ENCODE measurements around the gene NIN.

The NIN gene

DNA sequence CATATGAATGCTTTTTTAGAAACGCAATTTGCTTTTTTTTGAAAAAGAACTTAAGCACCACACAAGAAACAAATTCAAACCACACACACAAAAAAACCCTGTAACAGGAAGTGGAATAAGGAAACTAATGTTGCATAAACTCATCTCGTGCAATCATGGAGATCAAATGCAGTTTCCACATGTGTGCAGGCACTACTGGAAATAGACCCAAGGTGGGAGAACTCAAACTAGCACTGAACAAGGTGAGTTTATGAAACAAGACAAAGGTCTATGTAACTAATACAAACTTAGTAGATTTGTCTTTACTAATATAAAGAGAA is 17.5 kb downstream of the NIN start:
- ChIA-PET POLR2A (no interaction called here), CTCF (interaction anchor here (1.0 to 2.3 kb wide), 3 partner anchors 10 to 44 kb away, joined by 4 to 7 read pairs (median 7); partner anchors contain the start of gene NIN)
- Histone ChIP-seq H3K27ac (ENCODE audit: insufficient read depth in 1 of 2, low read depth in 1 of 2, low read length in 2 of 2, poor library complexity in 1 of 2, severe bottlenecking in 2 of 2) (peak overlapping the region in 1 of 2 experiments; percentile 44), H3K27me3 (replicated peaks in 2 of 5; ENCODE audit: control insufficient read depth in 4 of 5, insufficient read depth in 5 of 5, low read length in 4 of 5) (no peaks in the 10 kb centered on the region), H3K36me3 (ENCODE audit: control insufficient read depth in 4 of 4, insufficient read depth in 4 of 4, low read length in 3 of 4) (peaks cover 2 to 28% (median 6%) of the 10 kb centered on the region in 4 experiments), H3K4me1 (ENCODE audit: control extremely low read depth in 1 of 4, control insufficient read depth in 4 of 4, insufficient read depth in 4 of 4, low read length in 3 of 4) (peaks cover 15 to 32% (median 20%) of the 10 kb centered on the region in 4 experiments), H3K4me3 (ENCODE audit: control insufficient read depth in 1 of 7, extremely low read depth in 1 of 7, insufficient read depth in 4 of 7, low read depth in 2 of 7, low read length in 6 of 7) (peak overlapping the region in 6 of 7 experiments; percentile 17 to 63 (median 48)), H3K9me3 (ENCODE audit: control extremely low read depth in 1 of 5, control insufficient read depth in 4 of 5, insufficient read depth in 2 of 5, low read depth in 1 of 5, low read length in 4 of 5) (no peaks in the 10 kb centered on the region)
- DNase-seq, result peak; percentile 54 to 89 (median 81)
- WGBS (ENCODE audit: insufficient coverage), result 0% methylated on average over 1 of the region's 2 CpGs

DNA sequence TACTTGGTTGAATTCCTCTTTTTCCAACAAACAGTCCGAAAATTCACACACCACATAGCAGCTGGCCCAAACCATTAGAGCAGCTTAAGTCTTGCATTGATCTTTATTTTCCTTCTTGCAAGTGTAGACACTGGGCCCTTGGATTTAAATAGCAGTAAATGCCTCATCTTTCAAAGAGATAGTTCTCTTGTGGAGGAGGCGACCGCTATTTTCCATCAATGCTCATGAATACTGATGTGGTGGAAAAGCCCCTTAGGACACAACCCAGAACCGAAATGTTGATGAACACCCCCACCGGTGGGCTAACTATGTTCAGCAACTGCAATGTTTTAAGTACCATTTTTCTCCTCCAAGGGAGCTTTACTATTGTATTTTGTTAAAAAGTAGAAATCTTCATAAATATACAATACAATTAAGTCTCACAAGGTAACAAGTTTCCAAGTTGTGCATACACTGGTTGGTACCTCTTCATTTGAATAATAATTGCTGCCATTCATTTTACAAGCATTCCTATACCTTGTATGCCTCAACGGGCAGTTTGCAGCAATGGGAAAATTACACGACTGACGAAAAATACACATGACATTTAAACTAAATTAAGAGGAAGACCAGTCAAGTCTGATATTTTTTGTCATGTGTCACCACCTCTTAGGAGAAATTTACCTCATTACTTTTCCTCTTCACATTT is 18.0 kb downstream of the NIN start:
- peak overlapping the region in 6 of 7 experiments; percentile 17 to 63 (median 48) for H3K4me3 ChIP-seq (ENCODE audit: control insufficient read depth in 1 of 7, extremely low read depth in 1 of 7, insufficient read depth in 4 of 7, low read depth in 2 of 7, low read length in 6 of 7)
- H3K36me3 ChIP-seq (ENCODE audit: control insufficient read depth in 4 of 4, insufficient read depth in 4 of 4, low read length in 3 of 4), result peaks cover 2 to 29% (median 7%) of the 10 kb centered on the region in 4 experiments
- no peaks in the 10 kb centered on the region for H3K27me3 ChIP-seq (replicated peaks in 2 of 5; ENCODE audit: control insufficient read depth in 4 of 5, insufficient read depth in 5 of 5, low read length in 4 of 5)
- DNase-seq, result peak in 1 of 3 donors; percentile 31
- H3K4me1 ChIP-seq (ENCODE audit: control extremely low read depth in 1 of 4, control insufficient read depth in 4 of 4, insufficient read depth in 4 of 4, low read length in 3 of 4), result peaks cover 15 to 32% (median 20%) of the 10 kb centered on the region in 4 experiments
- peak overlapping the region in 1 of 2 experiments; percentile 62 for H3K27ac ChIP-seq (ENCODE audit: insufficient read depth in 1 of 2, low read depth in 1 of 2, low read length in 2 of 2, poor library complexity in 1 of 2, severe bottlenecking in 2 of 2)
- H3K9me3 ChIP-seq (ENCODE audit: control extremely low read depth in 1 of 5, control insufficient read depth in 4 of 5, insufficient read depth in 2 of 5, low read depth in 1 of 5, low read length in 4 of 5), result no peaks in the 10 kb centered on the region
- POLR2A ChIA-PET, result no interaction called here
- WGBS (ENCODE audit: insufficient coverage), result 51% methylated on average over 6 of the region's 8 CpGs
- CTCF ChIA-PET, result interaction anchor here (0.9 to 5.3 kb wide), 6 partner anchors 9 to 46 kb away, joined by 4 to 24 read pairs (median 6); partner anchors contain the start of gene NIN

DNA sequence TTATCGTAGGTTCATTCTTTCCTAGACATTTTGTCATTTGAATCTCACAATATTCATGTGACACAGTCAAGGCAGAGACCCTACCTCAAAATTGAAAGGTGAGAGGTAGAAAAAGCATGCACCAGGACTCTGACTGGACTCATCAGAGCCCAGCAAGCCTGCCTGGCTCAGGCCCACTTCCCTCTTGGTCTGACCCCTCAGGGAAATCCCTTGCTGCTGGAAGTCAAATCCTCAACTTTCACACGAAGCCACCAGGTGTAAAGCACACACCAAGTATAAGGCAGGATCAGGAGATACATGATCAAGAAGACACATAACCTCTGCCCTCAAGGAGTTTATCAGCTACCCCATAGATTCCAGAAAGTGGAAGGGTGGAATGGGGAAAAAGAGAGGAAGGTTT is 18.8 kb downstream of the NIN start:
- WGBS (ENCODE audit: insufficient coverage), result 83% methylated on average over 1 of the region's 2 CpGs

DNA sequence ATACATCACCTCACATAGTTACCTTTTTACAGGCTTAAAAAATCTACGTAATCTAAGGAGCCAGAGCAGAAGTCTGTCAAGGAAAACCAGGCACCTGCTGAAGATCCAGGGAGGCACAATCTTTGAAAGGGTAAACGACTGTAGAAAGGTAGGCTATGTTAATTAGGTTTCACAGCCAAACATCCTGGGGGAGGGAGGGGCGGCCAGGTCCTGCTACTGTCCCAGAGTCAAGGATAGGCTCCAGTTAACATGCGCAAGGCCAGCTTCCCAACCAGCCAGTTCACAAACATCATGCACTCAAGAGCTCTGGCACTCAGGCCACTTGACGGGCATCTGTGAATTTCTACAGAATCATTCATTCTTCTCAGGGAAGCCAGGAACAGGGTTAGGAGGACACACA is 22.9 kb downstream of the NIN start:
- peaks cover 10 to 54% (median 28%) of the 10 kb centered on the region in 4 experiments for H3K36me3 ChIP-seq (ENCODE audit: control insufficient read depth in 4 of 4, insufficient read depth in 4 of 4, low read length in 3 of 4)
- H3K27me3 ChIP-seq (replicated peaks in 2 of 5; ENCODE audit: control insufficient read depth in 4 of 5, insufficient read depth in 5 of 5, low read length in 4 of 5), result no peaks in the 10 kb centered on the region
- peaks cover 8 to 12% (median 10%) of the 10 kb centered on the region in 4 experiments for H3K4me1 ChIP-seq (ENCODE audit: control extremely low read depth in 1 of 4, control insufficient read depth in 4 of 4, insufficient read depth in 4 of 4, low read length in 3 of 4)
- no peak overlapping the region for H3K27ac ChIP-seq (ENCODE audit: insufficient read depth in 1 of 2, low read depth in 1 of 2, low read length in 2 of 2, poor library complexity in 1 of 2, severe bottlenecking in 2 of 2)
- ChIA-PET CTCF (interaction anchor here (0.7 to 5.3 kb wide), 8 partner anchors 10 to 55 kb away, joined by 3 to 21 read pairs (median 4); no protein-coding TSS in a partner anchor), POLR2A (interaction anchor here (1.1 kb wide), 1 partner anchor 108 kb away, joined by 3 read pairs; no protein-coding TSS in a partner anchor)
- H3K4me3 ChIP-seq (ENCODE audit: control insufficient read depth in 1 of 7, extremely low read depth in 1 of 7, insufficient read depth in 4 of 7, low read depth in 2 of 7, low read length in 6 of 7), result no peak overlapping the region
- 100% methylated on average over 5 of the region's 5 CpGs for WGBS (ENCODE audit: insufficient coverage)
- no peak for DNase-seq
- H3K9me3 ChIP-seq (ENCODE audit: control extremely low read depth in 1 of 5, control insufficient read depth in 4 of 5, insufficient read depth in 2 of 5, low read depth in 1 of 5, low read length in 4 of 5), result no peaks in the 10 kb centered on the region

More for the DNA sequence above, 18.8 kb downstream of the NIN start:
- POLR2A ChIA-PET, result no interaction called here
- peak overlapping the region in 2 of 7 experiments; percentile 5 to 45 for H3K4me3 ChIP-seq (ENCODE audit: control insufficient read depth in 1 of 7, extremely low read depth in 1 of 7, insufficient read depth in 4 of 7, low read depth in 2 of 7, low read length in 6 of 7)
- no peaks in the 10 kb centered on the region for H3K9me3 ChIP-seq (ENCODE audit: control extremely low read depth in 1 of 5, control insufficient read depth in 4 of 5, insufficient read depth in 2 of 5, low read depth in 1 of 5, low read length in 4 of 5)
- H3K27ac ChIP-seq (ENCODE audit: insufficient read depth in 1 of 2, low read depth in 1 of 2, low read length in 2 of 2, poor library complexity in 1 of 2, severe bottlenecking in 2 of 2), result peak overlapping the region in 1 of 2 experiments; percentile 62
- CTCF ChIA-PET, result interaction anchor here (0.7 to 5.3 kb wide), 6 partner anchors 10 to 50 kb away, joined by 3 to 24 read pairs (median 4); partner anchors contain the start of gene NIN
- no peaks in the 10 kb centered on the region for H3K27me3 ChIP-seq (replicated peaks in 2 of 5; ENCODE audit: control insufficient read depth in 4 of 5, insufficient read depth in 5 of 5, low read length in 4 of 5)
- peaks cover 2 to 32% (median 8%) of the 10 kb centered on the region in 4 experiments for H3K36me3 ChIP-seq (ENCODE audit: control insufficient read depth in 4 of 4, insufficient read depth in 4 of 4, low read length in 3 of 4)
- no peak for DNase-seq
- peaks cover 15 to 32% (median 20%) of the 10 kb centered on the region in 4 experiments for H3K4me1 ChIP-seq (ENCODE audit: control extremely low read depth in 1 of 4, control insufficient read depth in 4 of 4, insufficient read depth in 4 of 4, low read length in 3 of 4)

DNA sequence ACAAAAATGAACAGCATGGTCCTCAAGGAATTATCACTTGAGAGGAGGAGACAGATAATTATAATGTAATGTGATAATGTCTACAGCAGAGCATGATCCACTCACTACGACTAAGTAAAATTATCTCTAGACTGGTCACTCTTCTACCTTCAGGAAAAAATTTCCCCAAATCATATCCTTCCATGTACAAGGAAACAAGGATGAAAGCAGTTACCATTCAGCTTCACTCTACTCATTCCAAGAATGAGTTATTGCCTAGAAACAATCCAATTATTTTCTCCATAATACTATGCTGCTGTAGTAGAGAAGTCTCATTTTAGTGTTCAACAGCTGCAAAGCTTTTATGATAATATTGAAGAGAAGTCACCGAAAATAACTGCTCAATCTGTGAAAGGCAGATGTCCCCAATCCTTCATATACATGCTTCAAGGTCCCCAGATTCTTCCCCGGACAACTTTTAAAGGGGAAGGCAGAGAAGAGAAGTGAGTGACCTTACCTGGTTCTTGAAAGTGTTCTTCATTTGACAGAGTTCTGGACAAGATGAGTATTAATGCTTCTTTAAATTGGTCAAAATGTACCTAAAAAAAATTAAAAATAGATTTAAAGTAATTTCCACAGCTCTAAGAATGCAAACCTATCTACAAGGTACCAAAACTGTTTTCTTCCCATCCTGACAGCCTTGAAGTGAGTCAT is 24.6 kb downstream of the NIN start:
- H3K4me1 ChIP-seq (ENCODE audit: control extremely low read depth in 1 of 4, control insufficient read depth in 4 of 4, insufficient read depth in 4 of 4, low read length in 3 of 4), result no peaks in the 10 kb centered on the region
- WGBS (ENCODE audit: insufficient coverage), result no CpG with 5 or more reads among the region's 3 CpGs
- DNase-seq, result no peak
- no peaks in the 10 kb centered on the region for H3K9me3 ChIP-seq (ENCODE audit: control extremely low read depth in 1 of 5, control insufficient read depth in 4 of 5, insufficient read depth in 2 of 5, low read depth in 1 of 5, low read length in 4 of 5)
- H3K4me3 ChIP-seq (ENCODE audit: control insufficient read depth in 1 of 7, extremely low read depth in 1 of 7, insufficient read depth in 4 of 7, low read depth in 2 of 7, low read length in 6 of 7), result no peak overlapping the region
- ChIA-PET POLR2A (no interaction called here), CTCF (interaction anchor here (1.1 to 1.6 kb wide), 2 partner anchors 12 to 23 kb away, joined by 3 read pairs; no protein-coding TSS in a partner anchor)
- peaks cover 10 to 54% (median 29%) of the 10 kb centered on the region in 4 experiments for H3K36me3 ChIP-seq (ENCODE audit: control insufficient read depth in 4 of 4, insufficient read depth in 4 of 4, low read length in 3 of 4)
- H3K27me3 ChIP-seq (replicated peaks in 2 of 5; ENCODE audit: control insufficient read depth in 4 of 5, insufficient read depth in 5 of 5, low read length in 4 of 5), result no peaks in the 10 kb centered on the region
- peak overlapping the region in 1 of 2 experiments; percentile 40 for H3K27ac ChIP-seq (ENCODE audit: insufficient read depth in 1 of 2, low read depth in 1 of 2, low read length in 2 of 2, poor library complexity in 1 of 2, severe bottlenecking in 2 of 2)

DNA sequence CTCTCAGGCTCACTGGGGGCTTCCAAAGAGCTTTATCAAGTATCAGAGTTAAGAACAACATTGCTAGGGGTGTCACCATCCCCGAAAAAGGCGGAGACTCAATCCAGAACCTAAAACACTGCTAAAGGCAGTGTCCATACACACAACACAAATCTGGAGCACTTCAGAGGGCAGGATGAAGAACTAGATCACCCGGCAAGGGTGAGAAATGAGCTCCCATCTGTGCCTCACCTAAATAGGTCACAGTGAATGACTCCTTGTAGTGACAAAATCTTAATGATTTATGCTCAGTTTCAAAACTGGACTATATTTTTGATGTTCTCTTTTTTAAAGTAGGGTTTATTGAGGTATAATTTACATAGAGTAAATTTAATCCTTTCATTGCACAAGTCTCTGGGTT is 25.6 kb downstream of the NIN start:
- Histone ChIP-seq H3K4me1 (ENCODE audit: control extremely low read depth in 1 of 4, control insufficient read depth in 4 of 4, insufficient read depth in 4 of 4, low read length in 3 of 4) (no peaks in the 10 kb centered on the region), H3K36me3 (ENCODE audit: control insufficient read depth in 4 of 4, insufficient read depth in 4 of 4, low read length in 3 of 4) (peaks cover 10 to 57% (median 31%) of the 10 kb centered on the region in 4 experiments), H3K27me3 (replicated peaks in 2 of 5; ENCODE audit: control insufficient read depth in 4 of 5, insufficient read depth in 5 of 5, low read length in 4 of 5) (no peaks in the 10 kb centered on the region), H3K4me3 (ENCODE audit: control insufficient read depth in 1 of 7, extremely low read depth in 1 of 7, insufficient read depth in 4 of 7, low read depth in 2 of 7, low read length in 6 of 7) (no peak overlapping the region), H3K27ac (ENCODE audit: insufficient read depth in 1 of 2, low read depth in 1 of 2, low read length in 2 of 2, poor library complexity in 1 of 2, severe bottlenecking in 2 of 2) (peak overlapping the region in 1 of 2 experiments; percentile 3), H3K9me3 (ENCODE audit: control extremely low read depth in 1 of 5, control insufficient read depth in 4 of 5, insufficient read depth in 2 of 5, low read depth in 1 of 5, low read length in 4 of 5) (no peaks in the 10 kb centered on the region)
- ChIA-PET POLR2A (no interaction called here), CTCF (interaction anchor here (1.0 to 2.4 kb wide), 4 partner anchors 11 to 55 kb away, joined by 3 to 9 read pairs (median 4); no protein-coding TSS in a partner anchor)
- WGBS (ENCODE audit: insufficient coverage), result 100% methylated on average over 1 of the region's 3 CpGs
- no peak for DNase-seq

Measured in common myeloid progenitor, CD34-positive (primary cell).